ENCODE measurements around the gene MSX1. TPM values are rescaled to one million over a fixed set of nuclear protein-coding genes. Genes with fewer than 3 reads are reported as not detected.

The MSX1 gene
- total RNA-seq, 1 experiment from 2014 or later: not detected

- H4K20me1 ChIP-seq (ENCODE audit: control insufficient read depth, insufficient read depth, insufficient read length): peaks cover 6% of the 10 kb centered on the region
- peak; percentile 89 for DNase-seq
- no peak overlapping the region for H2BK15ac ChIP-seq (ENCODE audit: low read depth, low read length)
- Mint-ChIP-seq H3K27me3 (ENCODE audit: low read depth) (no peaks in the 10 kb centered on the region), H3K4me3 (peak overlapping the region in 1 of 2 experiments; percentile 25; a peak in 2 of 5 replicates), H3K27ac (no peak overlapping the region), H3K4me1 (peaks cover 12 to 38% of the 10 kb centered on the region in 2 experiments), H3K36me3 (ENCODE audit: insufficient read depth in 1 of 3, low read depth in 3 of 3) (no peaks in the 10 kb centered on the region; a peak in 1 of 7 replicates), H3K9me3 (peaks cover 2 to 3% of the 10 kb centered on the region in 2 experiments; a peak in 3 of 5 replicates)
- H3K4ac ChIP-seq (ENCODE audit: low read depth, low read length): no peak overlapping the region
- no peak overlapping the region for H3K27ac ChIP-seq (ENCODE audit: insufficient read length, low read depth, low read length)
- no peak overlapping the region for H3K23ac ChIP-seq (ENCODE audit: insufficient read length, low read depth, low read length)
- H2AK5ac ChIP-seq (ENCODE audit: insufficient read length, low read length): no peak overlapping the region
- TF ChIP-seq CTCF (conservative IDR thresholded peaks at IDR 0.05): peak; percentile 23; the same call in 1 of the 3 replicates
- no peaks in the 10 kb centered on the region for H3K23me2 ChIP-seq (ENCODE audit: insufficient read length, low read depth, low read length, poor library complexity, severe bottlenecking)
- no peak overlapping the region for H3K4me2 ChIP-seq (ENCODE audit: insufficient read depth, insufficient read length, low read length)
- H2AFZ ChIP-seq (ENCODE audit: low read length): no peak overlapping the region
- no peak overlapping the region for H3K14ac ChIP-seq (ENCODE audit: insufficient read depth, low read length)
- H4K91ac ChIP-seq (ENCODE audit: insufficient read length, low read depth, low read length): no peak overlapping the region
- H2BK120ac ChIP-seq (ENCODE audit: low read depth, low read length, poor library complexity, severe bottlenecking): no peak overlapping the region
- H3T11ph ChIP-seq (ENCODE audit: low read length): no peak overlapping the region
- H3K79me2 ChIP-seq (ENCODE audit: insufficient read depth, low read length): no peaks in the 10 kb centered on the region
- H2BK20ac ChIP-seq (ENCODE audit: low read depth, low read length, poor library complexity, severe bottlenecking): no peak overlapping the region
- no CpG with 5 or more reads among the region's 28 CpGs for WGBS (ENCODE audit: extremely low coverage, insufficient read length, low lambda C conversion rate)
- no peaks in the 10 kb centered on the region for H3K79me1 ChIP-seq (ENCODE audit: insufficient read depth, low read depth, low read length, poor library complexity, severe bottlenecking)
- no peak overlapping the region for H3K18ac ChIP-seq (ENCODE audit: insufficient read length, low read depth, low read length)
- H3K27me3 ChIP-seq (ENCODE audit: insufficient read depth, low read length): peaks cover 83% of the 10 kb centered on the region
- H3K56ac ChIP-seq (ENCODE audit: insufficient read length, low read depth, low read length): no peak overlapping the region
- no peak overlapping the region for H4K5ac ChIP-seq (ENCODE audit: insufficient read length, low read depth, low read length)
- H3K9me3 ChIP-seq (ENCODE audit: control insufficient read depth, low read depth, low read length): no peaks in the 10 kb centered on the region
- H2BK5ac ChIP-seq (ENCODE audit: insufficient read length, low read length): no peak overlapping the region
- no peak overlapping the region for H4K8ac ChIP-seq (replicated peaks; ENCODE audit: insufficient read length, low read depth, low read length)
- no peak overlapping the region for H2BK12ac ChIP-seq (ENCODE audit: insufficient read length, low read depth, low read length)
- H3K9ac ChIP-seq (ENCODE audit: extremely low read depth, insufficient read length, low read length): no peak overlapping the region
- no peaks in the 10 kb centered on the region for H3K4me1 ChIP-seq (ENCODE audit: insufficient read depth, low read length)
Observed at GRCh38 chr4:4872314-4872903, 12.9 kb downstream of the MSX1 start.

Data from H9 (cell line).